ENCODE data around the gene SCN10A.
A peak's percentile ranks its signal among the peaks of the same experiment; 100 is the strongest.

The SCN10A gene

GRCh38 chr3:38687321-38687720, 128.7 kb downstream of the SCN10A start:
- H3K4me3 ChIP-seq (ENCODE audit: low read length) = no peak overlapping the region
- no peak overlapping the region for H3K27ac ChIP-seq (ENCODE audit: low read length)
- H3K9me3 ChIP-seq (ENCODE audit: control insufficient read depth, low read depth, low read length) = no peaks in the 10 kb centered on the region
- no peaks in the 10 kb centered on the region for H3K4me1 ChIP-seq (ENCODE audit: control insufficient read depth, low read depth, low read length)
- no peak overlapping the region for H3K9ac ChIP-seq (ENCODE audit: low read length)
- no peaks in the 10 kb centered on the region for H3K27me3 ChIP-seq (ENCODE audit: control insufficient read depth, insufficient read depth, low read length)
- H3K36me3 ChIP-seq (ENCODE audit: control insufficient read depth, low read depth, low read length) = no peaks in the 10 kb centered on the region

DNA sequence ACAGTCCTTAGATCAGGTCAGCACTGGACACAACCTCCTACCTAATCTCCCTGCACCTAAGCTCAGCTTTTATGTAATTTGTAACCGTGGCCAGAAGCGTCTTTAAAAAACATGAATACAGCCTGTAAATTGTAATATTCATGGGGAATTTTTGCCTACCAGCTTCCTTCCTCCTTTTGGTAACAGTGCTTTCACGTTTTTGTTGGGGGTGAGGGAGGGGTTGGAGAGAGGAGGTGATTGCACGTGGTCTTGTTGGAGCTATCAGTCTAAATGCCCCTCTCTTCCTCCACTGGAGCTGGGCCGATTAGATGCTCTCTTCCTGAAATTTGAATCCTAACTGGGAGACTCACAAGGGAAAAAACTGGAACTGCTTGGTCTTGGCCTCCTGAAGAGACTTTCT, 131.5 kb downstream of the SCN10A start:
- no peaks in the 10 kb centered on the region for H3K4me1 ChIP-seq (ENCODE audit: control insufficient read depth, low read depth, low read length)
- H3K27ac ChIP-seq (ENCODE audit: low read length) = no peak overlapping the region
- H3K4me3 ChIP-seq (ENCODE audit: low read length) = no peak overlapping the region
- H3K9me3 ChIP-seq (ENCODE audit: control insufficient read depth, low read depth, low read length) = no peaks in the 10 kb centered on the region
- H3K36me3 ChIP-seq (ENCODE audit: control insufficient read depth, low read depth, low read length) = no peaks in the 10 kb centered on the region
- no peaks in the 10 kb centered on the region for H3K27me3 ChIP-seq (ENCODE audit: control insufficient read depth, insufficient read depth, low read length)
- H3K9ac ChIP-seq (ENCODE audit: low read length) = no peak overlapping the region

DNA sequence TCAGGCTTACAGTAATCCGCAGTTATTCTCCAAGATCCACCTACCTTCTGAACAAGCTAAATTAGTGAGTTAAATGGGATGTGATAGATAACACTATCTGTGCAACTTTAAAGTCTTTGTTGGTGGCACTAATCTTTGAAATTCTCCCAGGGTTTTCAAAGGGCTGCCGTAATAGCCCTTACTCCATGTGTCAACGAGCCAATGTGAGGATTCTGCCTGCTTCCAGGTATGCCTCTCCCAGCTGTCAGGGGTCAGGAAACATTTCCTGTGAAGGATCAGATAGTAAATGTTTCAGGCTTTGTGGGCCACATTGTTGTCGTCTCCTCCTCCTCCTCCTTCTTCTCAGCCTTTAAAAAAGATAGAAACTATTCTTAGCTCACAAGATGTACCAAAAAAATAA, 146.3 kb downstream of the SCN10A start:
- no peak overlapping the region for H3K4me3 ChIP-seq (ENCODE audit: low read length)
- H3K36me3 ChIP-seq (ENCODE audit: control insufficient read depth, low read depth, low read length) = no peaks in the 10 kb centered on the region
- H3K9me3 ChIP-seq (ENCODE audit: control insufficient read depth, low read depth, low read length) = no peaks in the 10 kb centered on the region
- H3K27me3 ChIP-seq (ENCODE audit: control insufficient read depth, insufficient read depth, low read length) = no peaks in the 10 kb centered on the region
- no peaks in the 10 kb centered on the region for H3K4me1 ChIP-seq (ENCODE audit: control insufficient read depth, low read depth, low read length)
- H3K27ac ChIP-seq (ENCODE audit: low read length) = no peak overlapping the region
- no peak overlapping the region for H3K9ac ChIP-seq (ENCODE audit: low read length)

GRCh38 chr3:38662544-38662943, 153.5 kb downstream of the SCN10A start:
- H3K27ac ChIP-seq (ENCODE audit: low read length) = no peak overlapping the region
- H3K4me3 ChIP-seq (ENCODE audit: low read length) = no peak overlapping the region
- H3K9me3 ChIP-seq (ENCODE audit: control insufficient read depth, low read depth, low read length) = peaks cover 7% of the 10 kb centered on the region
- H3K36me3 ChIP-seq (ENCODE audit: control insufficient read depth, low read depth, low read length) = no peaks in the 10 kb centered on the region
- peaks cover 6% of the 10 kb centered on the region for H3K4me1 ChIP-seq (ENCODE audit: control insufficient read depth, low read depth, low read length)
- H3K27me3 ChIP-seq (ENCODE audit: control insufficient read depth, insufficient read depth, low read length) = peaks cover 6% of the 10 kb centered on the region
- no peak overlapping the region for H3K9ac ChIP-seq (ENCODE audit: low read length)

DNA sequence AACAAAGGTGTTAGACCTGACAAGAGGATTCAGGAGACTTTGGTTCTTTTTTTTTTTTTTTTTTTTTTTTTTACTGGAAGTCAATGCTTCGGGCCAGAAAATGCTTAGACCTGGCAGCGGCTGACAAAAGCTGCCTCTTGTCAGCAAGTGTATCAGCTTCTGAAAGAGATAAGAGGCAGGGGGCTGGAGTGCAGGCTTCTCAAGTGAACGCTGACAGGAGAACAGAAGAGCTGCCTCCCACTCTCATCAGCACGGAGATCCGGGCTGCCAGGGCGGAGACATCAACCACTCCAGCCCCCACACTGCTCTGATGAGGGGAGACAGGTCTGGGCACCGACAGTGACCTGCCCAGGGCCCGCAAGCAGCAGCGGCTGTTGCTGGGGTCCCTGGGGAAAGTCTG, 157.2 kb downstream of the SCN10A start:
- Histone ChIP-seq H3K4me1 (ENCODE audit: control insufficient read depth, low read depth, low read length) (peaks cover 6% of the 10 kb centered on the region), H3K4me3 (ENCODE audit: low read length) (no peak overlapping the region), H3K9ac (ENCODE audit: low read length) (no peak overlapping the region), H3K27me3 (ENCODE audit: control insufficient read depth, insufficient read depth, low read length) (peaks cover 17% of the 10 kb centered on the region), H3K27ac (ENCODE audit: low read length) (no peak overlapping the region), H3K9me3 (ENCODE audit: control insufficient read depth, low read depth, low read length) (peaks cover 7% of the 10 kb centered on the region), H3K36me3 (ENCODE audit: control insufficient read depth, low read depth, low read length) (no peaks in the 10 kb centered on the region)

GRCh38 chr3:38657369-38657768, 158.6 kb downstream of the SCN10A start:
- Histone ChIP-seq H3K36me3 (ENCODE audit: control insufficient read depth, low read depth, low read length) (no peaks in the 10 kb centered on the region), H3K9me3 (ENCODE audit: control insufficient read depth, low read depth, low read length) (no peaks in the 10 kb centered on the region), H3K4me3 (ENCODE audit: low read length) (no peak overlapping the region), H3K27ac (ENCODE audit: low read length) (no peak overlapping the region), H3K9ac (ENCODE audit: low read length) (no peak overlapping the region), H3K27me3 (ENCODE audit: control insufficient read depth, insufficient read depth, low read length) (peaks cover 17% of the 10 kb centered on the region), H3K4me1 (ENCODE audit: control insufficient read depth, low read depth, low read length) (peaks cover 6% of the 10 kb centered on the region)

GRCh38 chr3:38655708-38656300, 160.2 kb downstream of the SCN10A start:
- Histone ChIP-seq H3K9me3 (ENCODE audit: control insufficient read depth, low read depth, low read length) (no peaks in the 10 kb centered on the region), H3K9ac (ENCODE audit: low read length) (no peak overlapping the region), H3K36me3 (ENCODE audit: control insufficient read depth, low read depth, low read length) (no peaks in the 10 kb centered on the region), H3K4me1 (ENCODE audit: control insufficient read depth, low read depth, low read length) (peaks cover 6% of the 10 kb centered on the region), H3K4me3 (ENCODE audit: low read length) (no peak overlapping the region), H3K27ac (ENCODE audit: low read length) (no peak overlapping the region), H3K27me3 (ENCODE audit: control insufficient read depth, insufficient read depth, low read length) (peaks cover 32% of the 10 kb centered on the region)

DNA sequence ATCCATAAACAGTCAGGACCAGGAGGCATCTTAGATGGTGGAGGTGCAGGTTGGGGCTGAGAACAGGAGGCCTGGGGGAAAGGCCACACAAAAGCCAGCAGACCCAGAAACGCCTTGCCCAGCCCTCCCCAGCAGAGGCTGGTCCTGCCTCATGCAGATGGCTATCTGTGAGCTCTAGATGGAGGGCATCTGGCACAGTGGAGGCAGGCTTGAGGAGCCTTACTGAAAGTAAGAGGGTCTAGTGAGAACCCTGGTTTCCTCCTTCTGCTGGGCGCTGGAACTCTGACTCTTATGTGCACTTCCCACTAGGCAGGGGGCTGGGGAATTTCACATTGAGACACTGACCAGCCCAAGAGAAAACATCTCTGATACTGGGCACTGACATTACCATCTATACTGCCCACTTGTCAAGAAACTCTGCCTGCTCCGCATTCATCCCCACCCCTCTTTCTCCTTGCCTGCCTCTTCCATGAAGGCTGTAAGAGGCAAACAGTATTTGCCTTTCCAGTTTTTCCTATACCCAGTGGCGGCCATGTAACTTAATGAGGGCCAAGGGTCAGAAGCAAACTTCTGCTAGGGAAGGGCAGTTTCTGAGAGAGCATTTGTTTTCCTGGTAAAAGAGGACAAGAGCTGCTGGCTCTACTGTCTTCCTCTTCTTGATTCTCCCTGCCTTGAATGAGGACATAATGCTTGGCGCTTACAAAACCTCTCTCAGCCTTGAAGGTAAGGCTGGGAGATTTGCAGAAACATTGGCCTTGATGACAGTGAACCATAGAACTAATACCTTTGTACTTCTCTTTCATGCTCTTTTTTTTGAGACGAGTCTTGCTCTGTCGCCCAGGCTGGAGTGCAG, 162.1 kb downstream of the SCN10A start:
- no peak overlapping the region for H3K4me3 ChIP-seq (ENCODE audit: low read length)
- H3K36me3 ChIP-seq (ENCODE audit: control insufficient read depth, low read depth, low read length) = no peaks in the 10 kb centered on the region
- no peak overlapping the region for H3K27ac ChIP-seq (ENCODE audit: low read length)
- no peaks in the 10 kb centered on the region for H3K9me3 ChIP-seq (ENCODE audit: control insufficient read depth, low read depth, low read length)
- peaks cover 6% of the 10 kb centered on the region for H3K4me1 ChIP-seq (ENCODE audit: control insufficient read depth, low read depth, low read length)
- no peak overlapping the region for H3K9ac ChIP-seq (ENCODE audit: low read length)
- peaks cover 44% of the 10 kb centered on the region for H3K27me3 ChIP-seq (ENCODE audit: control insufficient read depth, insufficient read depth, low read length)

GRCh38 chr3:38652934-38653333, 163.1 kb downstream of the SCN10A start:
- H3K36me3 ChIP-seq (ENCODE audit: control insufficient read depth, low read depth, low read length) = no peaks in the 10 kb centered on the region
- H3K27me3 ChIP-seq (ENCODE audit: control insufficient read depth, insufficient read depth, low read length) = peaks cover 48% of the 10 kb centered on the region
- H3K4me3 ChIP-seq (ENCODE audit: low read length) = no peak overlapping the region
- no peaks in the 10 kb centered on the region for H3K4me1 ChIP-seq (ENCODE audit: control insufficient read depth, low read depth, low read length)
- no peaks in the 10 kb centered on the region for H3K9me3 ChIP-seq (ENCODE audit: control insufficient read depth, low read depth, low read length)
- H3K27ac ChIP-seq (ENCODE audit: low read length) = no peak overlapping the region
- H3K9ac ChIP-seq (ENCODE audit: low read length) = no peak overlapping the region

- H3K27me3 ChIP-seq (ENCODE audit: control insufficient read depth, insufficient read depth, low read length) = peaks cover 56% of the 10 kb centered on the region
- H3K36me3 ChIP-seq (ENCODE audit: control insufficient read depth, low read depth, low read length) = no peaks in the 10 kb centered on the region
- no peak overlapping the region for H3K27ac ChIP-seq (ENCODE audit: low read length)
- H3K9ac ChIP-seq (ENCODE audit: low read length) = no peak overlapping the region
- H3K4me1 ChIP-seq (ENCODE audit: control insufficient read depth, low read depth, low read length) = no peaks in the 10 kb centered on the region
- H3K9me3 ChIP-seq (ENCODE audit: control insufficient read depth, low read depth, low read length) = no peaks in the 10 kb centered on the region
- peak overlapping the region; percentile 55 for H3K4me3 ChIP-seq (ENCODE audit: low read length)
These were observed 164.7 kb downstream of the SCN10A start for GRCh38 chr3:38651153-38651789.

DNA sequence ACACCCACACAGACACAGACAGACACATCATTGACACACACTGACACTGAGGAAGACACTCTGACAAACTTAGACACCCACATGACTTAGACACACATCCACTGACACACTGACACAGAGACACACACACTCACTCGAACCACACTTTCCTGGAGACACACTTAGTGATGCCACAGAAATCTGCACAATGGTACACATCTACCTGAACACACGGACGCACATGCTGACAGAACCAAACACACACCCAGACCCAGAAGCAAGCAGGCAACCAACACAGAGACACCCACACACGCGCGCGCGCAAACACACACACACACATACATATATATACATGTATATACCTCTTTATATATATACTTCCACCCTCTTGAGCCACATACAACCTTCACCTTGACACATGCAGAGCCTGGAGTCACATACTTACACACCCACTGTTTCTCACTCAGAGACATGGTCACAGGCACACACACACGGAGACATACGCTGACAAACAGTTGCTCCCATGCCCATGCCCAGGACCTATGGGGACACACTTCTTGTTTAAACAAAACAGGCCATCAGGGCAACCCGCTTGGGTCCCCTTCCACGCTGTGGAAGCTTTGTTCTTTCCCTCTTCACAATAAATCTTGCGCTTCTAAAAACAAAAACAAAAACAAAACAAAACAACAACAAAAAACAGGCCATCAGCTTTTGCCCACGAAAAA, 165.6 kb downstream of the SCN10A start:
- H3K27ac ChIP-seq (ENCODE audit: low read length) = no peak overlapping the region
- no peaks in the 10 kb centered on the region for H3K4me1 ChIP-seq (ENCODE audit: control insufficient read depth, low read depth, low read length)
- H3K4me3 ChIP-seq (ENCODE audit: low read length) = peak overlapping the region; percentile 55
- H3K36me3 ChIP-seq (ENCODE audit: control insufficient read depth, low read depth, low read length) = no peaks in the 10 kb centered on the region
- H3K9ac ChIP-seq (ENCODE audit: low read length) = no peak overlapping the region
- no peaks in the 10 kb centered on the region for H3K9me3 ChIP-seq (ENCODE audit: control insufficient read depth, low read depth, low read length)
- H3K27me3 ChIP-seq (ENCODE audit: control insufficient read depth, insufficient read depth, low read length) = peaks cover 55% of the 10 kb centered on the region

All from iPS-18a (cell line).